Fibroblast of skin of left biceps (primary cell): ENCODE measurements around the gene FMNL2.

Experiments
- DNase-seq, 2 experiments: peaks; one replicate each; pipeline ENCODE4 v3.0.0-alpha.2; 2013; ENCODE audit warnings: low read depth in 2 of 2

The FMNL2 gene

GRCh38 chr2:152556506-152556905, 221.5 kb downstream of the FMNL2 start:
- no peak for DNase-seq

- no peak for DNase-seq
These were observed 222.4 kb downstream of the FMNL2 start for GRCh38 chr2:152557273-152557888.

GRCh38 chr2:152558158-152558984, 223.4 kb downstream of the FMNL2 start:
- DNase-seq: peak; percentile 92 to 93

- DNase-seq: no peak
These were observed 224.0 kb downstream of the FMNL2 start for GRCh38 chr2:152559008-152559407.

- DNase-seq: peak; percentile 82 to 88
These were observed 225.2 kb downstream of the FMNL2 start for GRCh38 chr2:152560166-152560565.

GRCh38 chr2:152560873-152561595, 226.1 kb downstream of the FMNL2 start:
- no peak for DNase-seq

- DNase-seq: no peak
These were observed 227.4 kb downstream of the FMNL2 start for GRCh38 chr2:152562198-152562884.

GRCh38 chr2:152563764-152564163, 228.8 kb downstream of the FMNL2 start:
- DNase-seq: no peak

GRCh38 chr2:152564754-152565551, 230.0 kb downstream of the FMNL2 start:
- DNase-seq: no peak

GRCh38 chr2:152565884-152566727, 231.1 kb downstream of the FMNL2 start:
- no peak for DNase-seq

GRCh38 chr2:152566728-152567069, 231.7 kb downstream of the FMNL2 start:
- DNase-seq: no peak

GRCh38 chr2:152568531-152568930, 233.6 kb downstream of the FMNL2 start:
- DNase-seq: no peak

GRCh38 chr2:152569186-152569585, 234.2 kb downstream of the FMNL2 start:
- DNase-seq: no peak

GRCh38 chr2:152571048-152571766, 236.2 kb downstream of the FMNL2 start:
- DNase-seq: no peak

GRCh38 chr2:152572031-152572430, 237.1 kb downstream of the FMNL2 start:
- DNase-seq: no peak

GRCh38 chr2:152573168-152573567, 238.2 kb downstream of the FMNL2 start:
- DNase-seq: peak in 1 of 2 experiments; percentile 50

- DNase-seq: no peak
These were observed 242.6 kb downstream of the FMNL2 start for GRCh38 chr2:152577579-152577978.

GRCh38 chr2:152578573-152578972, 243.6 kb downstream of the FMNL2 start:
- DNase-seq: no peak

- no peak for DNase-seq
These were observed 245.7 kb downstream of the FMNL2 start for GRCh38 chr2:152580714-152581113.

GRCh38 chr2:152581360-152581759, 246.4 kb downstream of the FMNL2 start:
- no peak for DNase-seq
